ENCODE results near the gene MACF1. TPM values are rescaled to one million over a fixed set of nuclear protein-coding genes. Genes with fewer than 3 reads are reported as not detected.

Gene MACF1
- total RNA-seq, 1 experiment from 2014 or later = 104 TPM

- no peaks in the 10 kb centered on the region for H3K27me3 Mint-ChIP-seq (ENCODE audit: insufficient read depth, unreplicated experiment)
- intact Hi-C loops (cut with micrococcal nuclease; ENCODE audit: unreplicated experiment) = loop anchor here (1.0 kb wide), 1 partner anchor 10 kb away; no protein-coding TSS in a partner anchor
- POLR2A ChIA-PET = interaction anchor here (0.8 to 1.0 kb wide), 2 partner anchors 9 to 21 kb away, joined by 3 read pairs; no protein-coding TSS in a partner anchor
- peak in 1 of 2 experiments; percentile 16 for TF ChIP-seq CTCF (IDR thresholded peaks at IDR 0.05; ENCODE audit: insufficient read depth in 1 of 2, low read depth in 1 of 2, low read length in 1 of 2, severe bottlenecking in 1 of 2, unreplicated experiment in 1 of 2)
- H3K27me3 ChIP-seq (replicated peaks; ENCODE audit: control insufficient read depth, insufficient read depth, low read length) = no peaks in the 10 kb centered on the region
- H3K36me3 Mint-ChIP-seq (ENCODE audit: insufficient read depth, unreplicated experiment) = peaks cover 32% of the 10 kb centered on the region
- TSS peak; percentile 93 for BruUV-seq (replicated peaks)
- peak overlapping the region; percentile 78 for H3K4me3 ChIP-seq (ENCODE audit: low read depth, low read length)
- H3K36me3 ChIP-seq (ENCODE audit: control insufficient read depth, insufficient read depth, low read length) = no peaks in the 10 kb centered on the region
- CTCF ChIA-PET = interaction anchor here (1.0 to 1.2 kb wide), 2 partner anchors 9 to 21 kb away, joined by 4 to 7 read pairs; no protein-coding TSS in a partner anchor
- H3K4me3 Mint-ChIP-seq (ENCODE audit: unreplicated experiment) = peak overlapping the region; percentile 82
- peaks cover 23% of the 10 kb centered on the region for H3K4me1 ChIP-seq
- no peaks in the 10 kb centered on the region for H3K9me3 ChIP-seq
- peak overlapping the region; percentile 84 for H3K27ac Mint-ChIP-seq (ENCODE audit: unreplicated experiment)
- H3K9me3 Mint-ChIP-seq (ENCODE audit: unreplicated experiment) = no peaks in the 10 kb centered on the region
- H3K4me1 Mint-ChIP-seq (ENCODE audit: low read depth, unreplicated experiment) = peaks cover 22% of the 10 kb centered on the region
- DNase-seq = peak in 1 of 2 experiments; percentile 32
Observed at GRCh38 chr1:39407896-39408640, 203.6 kb downstream of the MACF1 start.

GRCh38 chr1:39408641-39409054 lies 204.2 kb downstream of the MACF1 start:
- H3K27me3 ChIP-seq (replicated peaks; ENCODE audit: control insufficient read depth, insufficient read depth, low read length) = no peaks in the 10 kb centered on the region
- ChIA-PET POLR2A (no interaction called here), CTCF (no interaction called here)
- Mint-ChIP-seq H3K9me3 (ENCODE audit: unreplicated experiment) (no peaks in the 10 kb centered on the region), H3K36me3 (ENCODE audit: insufficient read depth, unreplicated experiment) (peaks cover 34% of the 10 kb centered on the region), H3K27ac (ENCODE audit: unreplicated experiment) (peak overlapping the region; percentile 84), H3K4me3 (ENCODE audit: unreplicated experiment) (peak overlapping the region; percentile 82), H3K4me1 (ENCODE audit: low read depth, unreplicated experiment) (peaks cover 22% of the 10 kb centered on the region), H3K27me3 (ENCODE audit: insufficient read depth, unreplicated experiment) (no peaks in the 10 kb centered on the region)
- H3K36me3 ChIP-seq (ENCODE audit: control insufficient read depth, insufficient read depth, low read length) = no peaks in the 10 kb centered on the region
- no TSS peak for BruUV-seq (replicated peaks)
- DNase-seq = peak; percentile 94 to 95
- no peak for TF ChIP-seq CTCF (IDR thresholded peaks at IDR 0.05; ENCODE audit: insufficient read depth in 1 of 2, low read depth in 1 of 2, low read length in 1 of 2, severe bottlenecking in 1 of 2, unreplicated experiment in 1 of 2)
- no peaks in the 10 kb centered on the region for H3K9me3 ChIP-seq
- peak overlapping the region; percentile 78 for H3K4me3 ChIP-seq (ENCODE audit: low read depth, low read length)
- intact Hi-C loops (cut with micrococcal nuclease; ENCODE audit: unreplicated experiment) = loop anchor here (1.0 kb wide), 1 partner anchor 10 kb away; no protein-coding TSS in a partner anchor
- peaks cover 23% of the 10 kb centered on the region for H3K4me1 ChIP-seq

DNA sequence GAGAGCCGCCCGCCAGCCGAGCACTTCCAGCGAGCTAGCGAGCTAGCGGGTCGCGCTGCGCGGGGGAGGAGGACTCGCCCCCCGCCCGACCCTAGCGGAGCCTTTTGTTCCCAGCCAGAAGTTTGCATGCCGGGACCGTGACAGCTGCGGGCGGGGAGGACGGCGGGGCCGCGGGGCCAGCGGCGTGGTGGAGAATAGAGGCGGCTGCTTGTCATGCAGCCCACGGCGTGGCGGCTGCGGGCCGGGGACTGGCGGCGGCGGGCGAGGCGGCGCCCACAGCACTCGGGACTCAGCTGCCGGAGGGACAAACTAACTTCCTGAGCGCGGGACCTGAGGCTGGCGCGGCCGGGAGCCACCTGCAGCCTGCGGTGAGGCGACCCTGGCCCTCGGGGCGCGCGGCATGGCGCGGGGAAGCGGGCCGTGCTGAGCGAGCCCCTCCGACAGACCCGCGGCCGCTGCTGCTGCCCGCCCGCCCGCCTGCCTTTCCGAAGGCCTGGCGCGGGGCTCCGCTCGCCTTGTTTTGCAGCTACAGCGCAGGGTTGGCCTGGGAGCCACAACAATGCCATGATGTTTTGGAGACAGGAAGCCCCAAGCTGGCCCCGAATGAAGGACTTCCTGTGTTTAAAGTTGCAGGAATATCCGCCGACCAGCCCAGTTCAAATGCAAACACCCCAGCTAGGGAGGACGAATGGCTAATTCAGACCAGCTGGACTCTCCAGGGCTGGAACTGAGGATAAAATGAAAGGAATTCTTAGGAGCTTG lies 204.7 kb downstream of the MACF1 start:
- TF ChIP-seq CTCF (IDR thresholded peaks at IDR 0.05; ENCODE audit: insufficient read depth in 1 of 2, low read depth in 1 of 2, low read length in 1 of 2, severe bottlenecking in 1 of 2, unreplicated experiment in 1 of 2) = no peak
- ChIA-PET POLR2A (no interaction called here), CTCF (no interaction called here)
- Histone ChIP-seq H3K4me3 (ENCODE audit: low read depth, low read length) (peak overlapping the region; percentile 69), H3K9me3 (no peaks in the 10 kb centered on the region), H3K27me3 (replicated peaks; ENCODE audit: control insufficient read depth, insufficient read depth, low read length) (no peaks in the 10 kb centered on the region), H3K36me3 (ENCODE audit: control insufficient read depth, insufficient read depth, low read length) (no peaks in the 10 kb centered on the region), H3K4me1 (peaks cover 23% of the 10 kb centered on the region)
- Mint-ChIP-seq H3K4me3 (ENCODE audit: unreplicated experiment) (peak overlapping the region; percentile 82), H3K27me3 (ENCODE audit: insufficient read depth, unreplicated experiment) (no peaks in the 10 kb centered on the region), H3K9me3 (ENCODE audit: unreplicated experiment) (no peaks in the 10 kb centered on the region), H3K36me3 (ENCODE audit: insufficient read depth, unreplicated experiment) (peaks cover 40% of the 10 kb centered on the region), H3K27ac (ENCODE audit: unreplicated experiment) (peak overlapping the region; percentile 3), H3K4me1 (ENCODE audit: low read depth, unreplicated experiment) (peaks cover 22% of the 10 kb centered on the region)
- intact Hi-C loops (cut with micrococcal nuclease; ENCODE audit: unreplicated experiment) = no loop called here
- peak in 1 of 2 experiments; percentile 14 for DNase-seq
- BruUV-seq (replicated peaks) = no TSS peak

All from Caco-2 (cell line).